HG03159 (cell line): Measurements from ENCODE around the gene CDC20.

Experiments used
- ATAC-seq: cut with Tn5 transposase; IDR thresholded peaks from one replicate; pipeline ENCODE4 v1.9.1; 2021; ENCODE audit warnings: mild to moderate bottlenecking, moderate library complexity; ENCODE audit not compliant: unreplicated experiment

The CDC20 gene

DNA sequence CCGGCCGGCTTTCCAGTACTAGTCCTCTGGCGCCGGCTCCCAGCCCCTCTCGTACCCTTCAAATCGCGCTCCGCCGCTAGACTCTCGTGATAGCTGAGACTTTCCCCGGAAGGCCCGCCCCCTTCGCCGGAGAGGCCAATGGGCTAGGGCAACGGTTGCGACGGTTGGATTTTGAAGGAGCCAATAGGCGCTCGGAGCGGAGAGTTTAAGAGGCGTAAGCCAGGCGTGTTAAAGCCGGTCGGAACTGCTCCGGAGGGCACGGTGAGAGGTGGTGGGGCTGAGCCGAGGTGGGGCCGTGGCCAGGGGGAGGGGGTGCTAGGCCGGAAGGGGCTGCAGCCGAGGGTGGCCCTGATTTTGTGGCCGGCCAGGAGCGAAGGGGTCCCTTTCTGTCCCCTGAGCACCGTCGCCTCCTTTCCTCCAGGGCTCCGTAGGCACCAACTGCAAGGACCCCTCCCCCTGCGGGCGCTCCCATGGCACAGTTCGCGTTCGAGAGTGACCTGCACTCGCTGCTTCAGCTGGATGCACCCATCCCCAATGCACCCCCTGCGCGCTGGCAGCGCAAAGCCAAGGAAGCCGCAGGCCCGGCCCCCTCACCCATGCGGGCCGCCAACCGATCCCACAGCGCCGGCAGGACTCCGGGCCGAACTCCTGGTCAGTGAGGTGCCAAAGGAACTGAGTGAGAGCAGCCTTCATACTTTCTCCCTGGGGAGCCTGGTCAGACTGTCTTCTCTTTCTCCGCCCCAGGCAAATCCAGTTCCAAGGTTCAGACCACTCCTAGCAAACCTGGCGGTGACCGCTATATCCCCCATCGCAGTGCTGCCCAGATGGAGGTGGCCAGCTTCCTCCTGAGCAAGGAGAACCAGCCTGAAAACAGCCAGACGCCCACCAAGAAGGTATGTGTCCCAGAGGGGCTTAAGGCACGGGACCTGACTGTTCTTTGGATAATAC, at the start of gene CDC20:
Gene CDC20, plus strand, starts transcription at position 236 of the 948 bp plus-strand sequence. Its CDS starts 235 bp downstream, at position 471.
- ATAC-seq, result peak; percentile 94

DNA sequence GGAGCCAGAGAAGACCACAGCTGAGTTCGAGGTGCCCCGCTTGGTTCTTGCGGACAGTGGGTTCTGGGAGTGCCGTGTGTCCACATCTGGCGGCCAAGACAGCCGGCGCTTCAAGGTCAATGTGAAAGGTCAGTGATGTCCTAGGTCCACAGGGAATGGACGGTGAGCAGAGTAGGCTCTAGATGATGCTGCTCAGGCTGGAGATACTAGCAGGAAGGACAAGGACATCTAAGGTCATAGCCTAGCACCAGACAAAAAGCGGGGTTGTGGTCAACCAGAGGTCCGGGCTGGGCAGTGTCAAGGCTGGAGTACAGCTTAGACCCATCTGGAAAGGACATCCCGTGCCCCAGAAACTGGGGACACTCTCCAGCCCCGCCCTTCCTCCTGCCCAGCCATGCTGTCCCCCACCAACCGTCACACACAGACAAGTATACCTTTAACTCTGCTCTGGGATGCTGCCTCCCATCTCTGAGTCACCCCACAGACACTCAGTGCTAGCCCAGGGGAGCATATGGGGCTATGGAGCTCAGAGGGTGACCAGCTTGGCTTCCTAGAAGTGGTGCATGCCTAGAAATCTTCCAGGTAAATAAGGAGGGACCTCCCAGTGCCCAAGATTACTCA, 49.3 kb upstream of the CDC20 start:
- ATAC-seq, result no peak

GRCh38 chr1:43311521-43311920, 47.3 kb upstream of the CDC20 start:
- ATAC-seq, result no peak

GRCh38 chr1:43312212-43312623, 46.6 kb upstream of the CDC20 start:
- ATAC-seq, result no peak

DNA sequence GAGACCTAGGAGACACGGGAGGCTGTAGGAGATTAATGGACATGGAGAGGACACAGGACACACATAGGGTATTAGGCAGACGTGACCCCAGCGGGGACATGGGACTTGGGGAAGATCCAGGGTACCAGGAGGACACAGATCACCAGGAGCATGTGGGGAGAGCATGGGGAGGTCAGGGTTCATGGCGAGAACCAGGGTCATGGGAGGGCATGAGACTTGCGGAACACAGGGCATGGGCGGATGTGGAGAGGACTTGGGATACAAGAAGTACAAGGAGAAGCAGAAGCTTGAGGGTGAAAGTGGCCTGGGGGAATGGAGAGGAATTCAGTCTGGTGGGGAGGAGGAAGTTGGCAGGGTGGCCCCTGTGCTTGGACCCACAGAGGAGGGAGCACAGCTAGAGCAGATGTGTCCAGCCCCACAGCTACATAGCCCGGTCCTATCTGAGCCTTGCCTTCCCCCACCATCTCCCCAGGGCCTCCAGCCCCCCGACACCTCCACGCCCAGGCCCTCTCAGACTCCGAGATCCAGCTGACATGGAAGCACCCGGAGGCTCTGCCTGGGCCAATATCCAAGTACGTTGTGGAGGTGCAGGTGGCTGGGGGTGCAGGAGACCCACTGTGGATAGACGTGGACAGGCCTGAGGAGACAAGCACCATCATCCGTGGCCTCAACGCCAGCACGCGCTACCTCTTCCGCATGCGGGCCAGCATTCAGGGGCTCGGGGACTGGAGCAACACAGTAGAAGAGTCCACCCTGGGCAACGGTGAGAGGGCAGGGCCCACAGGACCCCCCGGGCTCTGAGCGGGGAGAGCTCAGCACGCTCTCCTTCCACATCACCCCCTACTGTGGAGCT, 45.9 kb upstream of the CDC20 start:
- ATAC-seq, result no peak

GRCh38 chr1:43313771-43314170, 45.0 kb upstream of the CDC20 start:
- ATAC-seq, result no peak

- ATAC-seq, result no peak
Observed at GRCh38 chr1:43314233-43314632, 44.5 kb upstream of the CDC20 start.

- no peak for ATAC-seq
Observed at GRCh38 chr1:43315481-43315880, 43.3 kb upstream of the CDC20 start.

DNA sequence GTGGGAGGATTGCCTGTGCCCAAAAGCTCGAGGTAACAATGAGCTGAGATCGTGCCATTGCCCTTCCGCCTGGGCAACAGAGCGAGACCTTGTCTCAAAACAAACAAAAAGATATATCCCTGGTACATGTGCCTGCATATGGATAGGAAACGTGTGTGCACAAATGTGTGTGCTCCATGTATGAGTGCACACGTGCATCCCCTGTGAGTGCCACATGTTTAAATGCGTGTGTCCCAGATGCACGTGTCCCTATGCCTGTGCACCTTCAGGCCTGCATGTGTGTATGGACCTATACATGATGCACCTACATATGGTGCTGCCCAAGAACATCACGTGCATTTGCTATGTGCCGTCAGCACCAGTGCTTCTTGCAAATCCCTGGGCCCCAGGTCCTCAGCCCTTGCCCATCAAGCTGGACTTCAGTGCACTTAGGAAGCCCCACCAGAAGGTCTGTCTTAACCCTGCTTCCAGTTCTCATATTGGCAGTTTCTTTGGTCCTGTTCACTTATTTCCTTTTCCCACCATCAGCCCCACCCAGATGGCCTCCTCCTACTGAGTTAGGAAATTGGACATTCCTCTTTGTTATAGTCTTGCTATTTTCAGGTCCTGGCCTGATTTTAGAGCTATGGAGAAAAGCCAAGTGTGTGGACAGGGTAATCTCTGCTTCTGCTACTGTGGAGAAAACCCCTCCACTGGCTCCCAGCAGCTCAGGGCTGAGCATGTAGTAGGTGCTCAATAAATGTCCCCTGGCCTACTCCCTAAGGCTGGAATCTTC, 42.6 kb upstream of the CDC20 start:
- no peak for ATAC-seq

DNA sequence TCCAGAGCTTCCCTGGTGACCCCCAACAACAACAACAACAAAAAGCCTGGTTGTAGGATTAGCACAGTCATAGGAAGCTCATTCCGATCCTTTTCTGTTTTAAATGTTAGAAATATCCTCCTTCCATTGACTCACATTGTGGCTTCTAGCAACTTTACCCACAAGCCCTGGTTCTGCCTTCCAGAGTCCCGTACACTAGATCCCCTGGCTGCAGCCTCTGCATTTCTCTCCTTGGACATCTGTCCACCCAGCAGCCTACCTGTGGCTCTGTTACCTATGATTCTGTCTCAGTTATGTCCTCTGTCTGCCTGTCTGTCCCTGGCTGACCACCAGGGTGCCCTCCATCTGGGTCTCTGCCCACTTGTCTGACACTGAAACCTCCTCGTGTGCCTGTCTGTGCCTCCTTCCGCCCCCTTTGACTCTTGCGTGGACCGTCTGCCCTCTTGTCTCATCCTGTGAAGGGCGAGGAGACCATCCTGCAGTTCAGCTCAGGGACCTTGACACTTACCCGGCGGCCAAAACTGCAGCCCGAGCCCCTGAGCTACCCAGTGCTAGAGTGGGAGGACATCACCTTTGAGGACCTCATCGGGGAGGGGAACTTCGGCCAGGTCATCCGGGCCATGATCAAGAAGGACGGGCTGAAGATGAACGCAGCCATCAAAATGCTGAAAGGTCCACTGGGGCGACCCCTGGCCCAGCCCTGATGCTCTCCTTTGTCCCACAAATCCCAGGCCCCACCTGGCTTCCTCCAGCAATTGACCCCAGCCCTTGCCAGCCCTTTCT, 41.9 kb upstream of the CDC20 start:
- no peak for ATAC-seq

GRCh38 chr1:43317817-43318471, 40.8 kb upstream of the CDC20 start:
- no peak for ATAC-seq

- ATAC-seq, result no peak
Observed at GRCh38 chr1:43318831-43319230, 40.0 kb upstream of the CDC20 start.

GRCh38 chr1:43319288-43319687, 39.5 kb upstream of the CDC20 start:
- no peak for ATAC-seq

DNA sequence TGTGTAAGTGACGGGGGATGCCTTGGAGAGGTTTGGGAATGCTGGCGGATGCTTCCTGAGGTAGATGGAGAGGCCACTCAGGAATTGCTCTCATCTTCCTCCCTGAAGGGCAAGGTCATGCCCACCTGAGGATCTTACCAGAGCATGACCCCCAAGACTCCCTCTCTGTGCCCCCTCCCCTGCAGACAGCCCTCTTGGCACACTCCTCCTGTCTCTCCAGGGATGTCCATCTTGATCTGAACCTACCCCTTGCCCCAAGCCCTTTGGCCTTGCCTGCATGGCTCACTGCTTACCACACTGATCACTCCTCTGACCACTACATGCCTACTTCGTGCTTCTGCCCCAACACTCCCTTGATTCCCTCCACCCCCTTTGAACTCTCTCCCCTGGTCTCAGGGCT, 39.0 kb upstream of the CDC20 start:
- no peak for ATAC-seq

DNA sequence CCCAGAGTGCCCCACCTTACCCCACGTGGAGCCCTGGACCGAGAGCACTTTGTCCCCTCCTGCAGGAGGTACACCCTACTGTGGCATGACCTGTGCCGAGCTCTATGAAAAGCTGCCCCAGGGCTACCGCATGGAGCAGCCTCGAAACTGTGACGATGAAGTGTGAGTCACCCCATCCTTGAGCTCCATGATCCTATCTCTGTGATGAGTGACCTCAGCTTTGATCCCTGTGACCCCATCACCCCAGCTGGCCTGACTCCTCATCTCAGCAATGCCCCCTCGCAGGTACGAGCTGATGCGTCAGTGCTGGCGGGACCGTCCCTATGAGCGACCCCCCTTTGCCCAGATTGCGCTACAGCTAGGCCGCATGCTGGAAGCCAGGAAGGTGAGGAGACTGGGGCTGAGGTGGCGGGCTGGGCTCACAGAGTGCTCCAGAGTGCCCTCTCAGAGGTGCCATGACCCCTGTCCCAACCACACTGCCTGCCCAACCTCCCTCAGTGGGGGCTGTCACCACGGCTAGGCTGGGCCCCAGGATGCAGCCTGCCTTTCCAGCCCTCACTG, 37.4 kb upstream of the CDC20 start:
- no peak for ATAC-seq

GRCh38 chr1:43322506-43322905, 36.3 kb upstream of the CDC20 start:
- ATAC-seq, result no peak

DNA sequence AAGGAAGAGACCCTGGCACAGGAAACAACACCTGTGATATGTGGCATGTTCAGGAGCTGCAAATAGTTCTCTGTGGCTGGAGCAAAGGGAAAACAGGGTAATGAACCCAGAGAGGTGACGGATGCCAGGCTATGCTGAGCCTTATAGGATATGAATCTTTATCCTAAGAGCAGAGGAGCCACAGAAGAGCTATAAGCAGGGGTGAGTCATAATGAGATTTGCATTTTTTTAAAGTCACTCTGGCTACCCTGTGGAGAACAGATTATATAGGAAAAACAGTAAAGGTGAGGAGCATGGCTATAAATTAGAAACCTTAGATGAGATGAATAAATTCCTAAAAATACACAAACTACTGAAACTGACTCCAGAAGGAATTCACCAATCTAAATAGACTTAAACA, 34.0 kb upstream of the CDC20 start:
- ATAC-seq, result no peak

DNA sequence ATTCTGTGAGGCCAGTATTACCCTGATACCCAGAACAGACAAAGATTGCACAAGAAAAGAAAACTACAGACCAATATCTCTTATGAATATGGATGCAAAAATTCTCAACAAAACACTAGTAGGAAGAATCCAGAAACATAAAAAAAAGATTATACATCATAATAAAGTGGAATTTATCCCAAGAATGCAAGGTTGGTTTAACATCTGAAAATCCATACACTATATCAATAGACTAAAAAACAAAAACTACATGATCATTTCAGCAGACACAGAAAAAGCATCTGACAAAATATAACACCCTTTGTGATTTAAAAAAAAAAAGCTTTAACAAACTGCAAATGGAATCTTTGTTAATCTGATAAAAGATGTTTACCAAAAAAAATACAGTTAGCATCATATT, 33.4 kb upstream of the CDC20 start:
- no peak for ATAC-seq
